Nephron (organoid): ENCODE measurements around the gene NDC1.

Experiments
- H3K27ac Mint-ChIP-seq, 3 experiments: 2 replicates each; pipeline ENCODE4 v1.8.0; 2020; ENCODE audit warnings: mixed read lengths in 3 of 3, mild to moderate bottlenecking in 2 of 3, moderate library complexity in 1 of 3
- H3K27me3 Mint-ChIP-seq: 2 replicates; pipeline ENCODE4 v1.8.0; 2021; ENCODE audit warnings: low read depth, mild to moderate bottlenecking, moderate library complexity, mixed read lengths
- H3K36me3 Mint-ChIP-seq: 2 replicates; pipeline ENCODE4 v1.8.0; 2020; ENCODE audit warnings: low read depth, mixed read lengths
- H3K4me1 Mint-ChIP-seq: 2 replicates; pipeline ENCODE4 v1.8.0; 2020; ENCODE audit warnings: mixed read lengths
- H3K4me3 Mint-ChIP-seq, 3 experiments: 2 replicates each; pipeline ENCODE4 v1.8.0; 2020; ENCODE audit warnings: mild to moderate bottlenecking in 3 of 3, mixed read lengths in 3 of 3, moderate library complexity in 2 of 3
- H3K9me3 Mint-ChIP-seq: 2 replicates; pipeline ENCODE4 v1.8.0; 2020; ENCODE audit warnings: mixed read lengths
- CTCF ChIP-seq, 3 experiments: fragments of 200-600 bp; sonication (generic); IDR thresholded peaks; one replicate each; pipeline ENCODE4 v1.5.0; 2021; ENCODE audit warnings: antibody characterized with exemption in 3 of 3; ENCODE audit not compliant: unreplicated experiment in 3 of 3

NDC1 gene

GRCh38 chr1:53739109-53739681 lies 98.9 kb downstream of the NDC1 start, which contains the start of gene GLIS1:
Gene GLIS1, minus strand, starts transcription at chr1:53739164. Its CDS starts 1,100 bp downstream, at chr1:53738064.
- H3K27ac Mint-ChIP-seq: no peak within 1 kb of the TSS
- peaks cover 89% of the 10 kb centered on the region for H3K27me3 Mint-ChIP-seq
- H3K4me1 Mint-ChIP-seq: peaks cover 13% of the 10 kb centered on the region
- H3K36me3 Mint-ChIP-seq: no peaks in the 10 kb centered on the region
- H3K4me3 Mint-ChIP-seq: peak within 1 kb of the TSS; percentile 69 to 80 (median 78)
- H3K9me3 Mint-ChIP-seq: peaks cover 12% of the 10 kb centered on the region
- no peak for TF ChIP-seq CTCF (IDR thresholded peaks at IDR 0.05; ENCODE audit: unreplicated experiment in 3 of 3)

GRCh38 chr1:53738205-53739108 lies 99.6 kb downstream of the NDC1 start:
- Mint-ChIP-seq H3K4me3 (peak overlapping the region; percentile 15 to 69 (median 37)), H3K4me1 (peaks cover 13% of the 10 kb centered on the region), H3K27ac (no peak overlapping the region), H3K9me3 (peaks cover 9% of the 10 kb centered on the region), H3K27me3 (peaks cover 89% of the 10 kb centered on the region), H3K36me3 (no peaks in the 10 kb centered on the region)
- no peak for TF ChIP-seq CTCF (IDR thresholded peaks at IDR 0.05; ENCODE audit: unreplicated experiment in 3 of 3)

- H3K27ac Mint-ChIP-seq: no peak overlapping the region
- TF ChIP-seq CTCF (IDR thresholded peaks at IDR 0.05; ENCODE audit: unreplicated experiment in 3 of 3): no peak
- H3K27me3 Mint-ChIP-seq: peaks cover 89% of the 10 kb centered on the region
- peaks cover 17% of the 10 kb centered on the region for H3K4me1 Mint-ChIP-seq
- peak overlapping the region; percentile 69 to 76 (median 75) for H3K4me3 Mint-ChIP-seq
- H3K36me3 Mint-ChIP-seq: no peaks in the 10 kb centered on the region
- H3K9me3 Mint-ChIP-seq: peaks cover 2% of the 10 kb centered on the region
These were observed 100.4 kb downstream of the NDC1 start for GRCh38 chr1:53737648-53738204.

- H3K4me3 Mint-ChIP-seq: peak overlapping the region in 1 of 3 experiments; percentile 24
- no peaks in the 10 kb centered on the region for H3K9me3 Mint-ChIP-seq
- peaks cover 29% of the 10 kb centered on the region for H3K4me1 Mint-ChIP-seq
- H3K36me3 Mint-ChIP-seq: no peaks in the 10 kb centered on the region
- no peak for TF ChIP-seq CTCF (IDR thresholded peaks at IDR 0.05; ENCODE audit: unreplicated experiment in 3 of 3)
- peaks cover 92% of the 10 kb centered on the region for H3K27me3 Mint-ChIP-seq
- H3K27ac Mint-ChIP-seq: no peak overlapping the region
These were observed 101.8 kb downstream of the NDC1 start for GRCh38 chr1:53736290-53736689.

- Mint-ChIP-seq H3K27ac (no peak overlapping the region), H3K4me3 (no peak overlapping the region), H3K9me3 (no peaks in the 10 kb centered on the region), H3K36me3 (no peaks in the 10 kb centered on the region), H3K4me1 (peaks cover 32% of the 10 kb centered on the region), H3K27me3 (peaks cover 89% of the 10 kb centered on the region)
- no peak for TF ChIP-seq CTCF (IDR thresholded peaks at IDR 0.05; ENCODE audit: unreplicated experiment in 3 of 3)
These were observed 102.4 kb downstream of the NDC1 start for GRCh38 chr1:53735681-53736080.
